COLO829 (cell line): ENCODE data around the gene SPTBN1.

Experiments
- DNase-seq: peaks from one replicate; pipeline ENCODE4 v3.0.0; 2012; ENCODE audit warnings: low spot score

The SPTBN1 gene

GRCh38 chr2:54434229-54434628 is 21.9 kb upstream of the SPTBN1 start:
- DNase-seq = no peak

DNA sequence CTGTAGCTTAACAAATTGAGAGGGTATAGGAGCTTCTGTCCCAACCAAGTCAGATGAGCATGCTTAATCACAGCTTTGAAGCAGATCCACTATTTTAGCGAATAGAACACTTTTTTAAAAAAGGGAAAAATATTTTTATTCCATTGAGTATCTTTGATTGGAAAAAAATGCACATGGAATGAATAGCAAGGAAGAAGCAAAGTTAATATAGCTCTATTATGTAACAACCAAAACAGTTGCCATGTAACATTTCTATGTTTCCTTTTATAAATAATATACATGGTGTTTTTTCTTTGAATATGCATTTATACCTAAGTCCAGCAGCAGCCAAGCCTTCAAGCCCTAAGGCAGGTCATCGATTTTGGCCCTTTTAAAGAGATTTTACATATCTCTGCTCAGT is 21.4 kb upstream of the SPTBN1 start:
- no peak for DNase-seq

GRCh38 chr2:54435325-54436226 is 20.6 kb upstream of the SPTBN1 start:
- no peak for DNase-seq

GRCh38 chr2:54437588-54437987 is 18.5 kb upstream of the SPTBN1 start:
- DNase-seq = no peak

- DNase-seq = no peak
Observed at GRCh38 chr2:54438271-54438670, 17.9 kb upstream of the SPTBN1 start.

- DNase-seq = no peak
Observed at GRCh38 chr2:54439582-54439981, 16.5 kb upstream of the SPTBN1 start.

DNA sequence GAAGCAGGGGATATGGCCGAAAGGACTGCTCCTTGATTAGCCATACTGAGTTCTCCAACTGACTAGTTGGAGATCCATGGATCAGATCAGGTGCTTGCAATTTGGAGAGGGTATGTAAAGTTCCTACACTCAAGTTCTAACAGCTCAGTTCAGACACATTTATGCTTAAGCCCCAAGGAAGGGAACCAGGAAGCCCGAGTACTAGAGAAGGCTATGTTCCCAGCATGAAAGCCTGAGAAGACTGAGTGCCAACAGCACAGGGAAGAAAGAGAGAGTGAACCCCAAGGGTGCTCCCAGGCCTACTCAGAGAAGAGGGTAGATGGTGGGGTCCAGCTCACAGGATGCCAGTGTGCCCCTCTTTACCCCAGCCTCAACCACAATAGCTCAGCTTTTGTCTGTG is 16.1 kb upstream of the SPTBN1 start:
- no peak for DNase-seq

GRCh38 chr2:54444503-54444902 is 11.6 kb upstream of the SPTBN1 start:
- no peak for DNase-seq

GRCh38 chr2:54446122-54446521 is 10.0 kb upstream of the SPTBN1 start:
- DNase-seq = no peak

GRCh38 chr2:54446625-54447024 is 9.5 kb upstream of the SPTBN1 start:
- DNase-seq = no peak

DNA sequence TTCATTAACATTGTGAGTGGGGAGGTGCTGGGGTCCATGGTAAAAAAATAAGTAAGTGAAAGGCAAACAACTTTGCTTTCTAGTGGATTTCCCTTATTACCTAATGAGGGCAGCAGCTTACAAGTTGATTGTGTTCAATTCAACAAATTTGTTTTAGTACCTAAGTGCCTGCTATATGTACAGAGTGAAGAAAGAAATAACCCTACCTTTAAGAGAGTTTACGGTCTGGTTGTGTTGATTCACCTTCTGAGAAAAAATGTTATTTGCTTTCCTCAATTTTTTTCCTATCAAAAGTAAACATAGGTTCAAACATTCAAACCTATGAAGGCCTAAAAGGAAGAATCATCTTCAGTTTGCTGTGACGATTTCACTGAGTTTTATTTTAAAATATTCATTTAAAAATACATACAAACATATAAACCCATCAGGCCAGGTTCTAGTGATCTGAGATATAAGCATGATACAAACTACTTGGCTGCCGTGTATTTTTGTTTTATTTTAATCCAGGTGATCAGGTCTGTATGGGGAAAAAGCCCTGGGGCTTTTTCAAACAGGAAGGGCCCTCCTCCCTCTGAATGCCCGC is 1.5 kb upstream of the SPTBN1 start:
- DNase-seq = no peak

GRCh38 chr2:54455131-54455562 is 980 bp upstream of the SPTBN1 start:
- DNase-seq = no peak

DNA sequence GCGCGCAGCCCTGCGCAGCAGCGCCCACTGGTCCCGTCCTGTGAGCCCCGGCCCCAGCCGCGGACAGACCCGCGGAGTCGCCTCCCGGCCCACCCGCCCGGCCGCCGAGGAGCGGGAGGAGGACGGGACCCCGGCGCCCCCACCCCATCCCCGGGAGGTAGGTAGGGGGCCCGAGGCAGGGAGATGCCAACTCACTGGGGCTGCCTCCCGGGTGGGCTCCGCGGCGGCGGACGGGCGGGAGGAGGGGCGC is 160 bp downstream of the SPTBN1 start:
- no peak for DNase-seq

DNA sequence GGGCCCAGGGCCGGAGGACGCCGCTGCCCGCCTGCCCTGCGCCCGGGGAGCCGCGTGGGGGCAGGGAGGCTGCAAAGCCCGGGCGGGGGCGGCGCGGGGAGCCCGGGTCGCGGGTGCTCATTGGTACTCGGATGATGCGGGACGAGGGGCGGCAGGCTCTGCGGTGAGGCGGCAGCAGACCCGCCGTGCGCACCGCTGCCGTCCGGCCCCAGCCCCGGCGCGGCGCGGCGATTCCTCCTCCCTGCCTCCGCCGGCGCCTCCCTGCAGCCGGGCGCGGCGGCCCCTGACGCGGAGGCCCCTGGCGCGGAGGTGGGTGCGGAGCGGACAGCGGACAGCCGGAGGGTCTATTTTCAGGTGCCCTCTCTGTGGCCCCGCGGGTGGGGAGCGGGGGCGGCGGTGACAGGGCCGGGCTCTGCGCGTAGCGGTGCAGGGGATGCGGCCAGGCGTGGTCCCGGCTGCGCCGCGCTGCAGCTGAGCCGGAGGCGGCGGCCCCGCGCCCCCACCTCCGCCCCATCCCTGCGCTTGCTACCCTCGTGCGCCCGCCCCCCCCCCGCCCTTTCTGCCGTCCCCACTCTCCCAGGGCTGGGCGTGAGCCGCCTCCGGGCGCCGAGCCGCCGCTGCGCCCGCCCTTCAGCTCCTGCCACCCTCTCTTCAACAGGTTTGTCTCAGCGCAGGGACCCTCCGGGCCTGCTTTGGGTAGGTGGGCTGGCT is 640 bp downstream of the SPTBN1 start:
- DNase-seq = no peak

DNA sequence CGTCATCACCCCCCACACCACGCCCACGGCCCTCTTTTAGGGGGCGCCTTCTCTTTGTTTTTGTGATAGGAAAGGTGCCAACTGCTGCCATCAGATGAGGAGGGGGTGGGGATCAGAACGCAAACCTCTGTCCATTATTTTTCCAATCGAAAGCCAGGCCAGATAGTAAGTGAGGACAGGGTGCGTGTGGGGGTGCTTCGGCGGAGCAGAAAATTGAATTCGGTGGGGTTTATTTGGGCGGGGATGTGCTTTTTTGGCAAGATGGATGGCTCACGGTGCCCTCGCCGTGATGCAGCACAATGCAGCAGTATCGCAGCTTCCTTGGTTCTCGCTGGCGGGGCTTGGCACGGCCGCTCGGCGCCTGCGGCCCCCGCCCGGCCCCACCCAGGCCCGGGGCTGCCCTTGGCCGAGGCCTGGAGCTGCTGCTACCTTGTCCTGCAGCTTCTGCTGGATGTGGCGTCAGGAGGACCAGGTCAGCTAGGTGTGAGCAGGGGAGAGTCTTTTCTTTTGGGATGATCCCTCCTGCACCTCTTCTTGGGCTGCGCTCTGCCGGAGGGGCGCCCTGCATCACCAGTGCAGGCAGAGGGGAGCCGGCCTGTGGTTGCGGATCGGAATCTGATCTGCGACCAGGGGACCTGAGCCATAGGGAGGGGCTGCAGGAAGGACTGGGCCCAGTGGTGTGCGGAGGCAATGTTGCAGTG is 1.3 kb downstream of the SPTBN1 start:
- no peak for DNase-seq

- no peak for DNase-seq
Observed at GRCh38 chr2:54459037-54459441, 2.9 kb downstream of the SPTBN1 start.

- DNase-seq = no peak
Observed at GRCh38 chr2:54461261-54461660, 5.1 kb downstream of the SPTBN1 start.

- no peak for DNase-seq
Observed at GRCh38 chr2:54464341-54464740, 8.2 kb downstream of the SPTBN1 start.

GRCh38 chr2:54465143-54465542 is 9.0 kb downstream of the SPTBN1 start:
- DNase-seq = no peak

DNA sequence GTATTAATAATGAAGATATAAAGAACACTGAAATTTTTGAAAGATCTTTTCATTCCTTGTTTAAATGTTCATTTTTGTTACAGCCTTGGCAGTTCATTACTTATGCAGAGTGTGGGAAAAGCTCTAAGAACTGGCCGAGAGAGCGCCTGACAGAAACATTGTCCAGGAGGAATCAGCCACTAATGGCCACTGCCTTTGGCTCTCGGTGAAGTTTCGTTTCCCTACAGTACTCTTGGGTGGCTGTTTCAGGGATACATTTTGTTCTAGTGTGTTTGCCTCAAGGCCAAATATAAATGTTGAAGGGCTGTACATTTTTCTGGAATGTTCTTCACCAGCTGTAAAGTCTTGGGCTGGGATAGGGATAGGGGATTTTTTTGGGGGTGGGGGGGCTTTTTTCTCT is 10.7 kb downstream of the SPTBN1 start:
- DNase-seq = no peak

- no peak for DNase-seq
Observed at GRCh38 chr2:54468673-54469072, 12.5 kb downstream of the SPTBN1 start.

GRCh38 chr2:54469484-54470053 is 13.4 kb downstream of the SPTBN1 start:
- DNase-seq = no peak
